ENCODE data around the gene CIPC. TPM values are rescaled to one million over a fixed set of nuclear protein-coding genes. Genes with fewer than 3 reads are reported as not detected.

The CIPC gene
- total and polyA plus RNA-seq, 4 donors = 6.4 to 32.0 (median 18.6) TPM

DNA sequence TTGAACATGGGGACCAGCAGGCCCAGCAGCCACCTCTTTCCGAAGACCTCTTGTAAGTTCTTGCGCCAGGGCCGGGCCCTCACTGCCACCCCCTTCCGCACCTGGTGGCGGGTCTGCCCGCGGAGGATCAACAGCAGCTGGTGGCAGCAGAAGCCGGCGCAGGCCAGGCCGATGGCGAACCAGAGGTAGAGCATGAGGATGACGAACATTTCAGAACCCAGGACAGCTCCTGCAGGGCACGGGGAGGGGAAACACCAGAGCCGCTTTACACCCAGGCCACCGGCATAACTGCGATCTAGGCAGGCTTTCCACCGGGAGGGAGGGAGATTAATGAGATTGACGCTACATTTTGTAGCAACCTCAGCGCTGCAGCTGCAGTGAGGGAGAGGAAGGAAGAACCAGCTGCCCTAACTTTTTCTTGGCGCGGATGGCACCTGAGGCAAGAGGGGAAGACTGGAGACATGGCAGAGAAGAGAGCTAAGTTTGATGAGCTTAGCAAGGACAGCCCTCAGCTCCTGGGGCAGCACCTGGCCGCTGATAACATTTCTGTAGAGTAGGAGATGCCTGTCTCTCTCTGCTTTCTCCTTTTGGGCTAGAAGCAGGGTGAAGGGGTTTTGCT is 35.8 kb downstream of the CIPC start:
- DNase-seq = peak; percentile 82 to 88 (median 85)
- ATAC-seq (ENCODE audit: insufficient read depth, low FRiP score) = no peak
- Histone ChIP-seq H3K36me3 (ENCODE audit: control insufficient read depth in 4 of 4, insufficient read depth in 4 of 4, low read length in 4 of 4) (no peaks in the 10 kb centered on the region), H3K9me3 (ENCODE audit: control insufficient read depth in 4 of 4, insufficient read depth in 3 of 4, low read length in 3 of 4) (peaks cover 0 to 14% (median 0%) of the 10 kb centered on the region in 4 donors), H3K27ac (ENCODE audit: low read depth in 1 of 2, low read length in 1 of 2) (no peak overlapping the region), H3K4me3 (no peak overlapping the region), H3K9ac (ENCODE audit: insufficient read depth in 1 of 2, low read length in 2 of 2) (no peak overlapping the region), H3K27me3 (ENCODE audit: control insufficient read depth in 3 of 3, insufficient read depth in 3 of 3, low read length in 2 of 3) (peaks cover 9 to 29% (median 24%) of the 10 kb centered on the region in 3 donors), H3K4me1 (ENCODE audit: control insufficient read depth in 5 of 5, insufficient read depth in 5 of 5, low read length in 5 of 5) (no peaks in the 10 kb centered on the region)
- TF ChIP-seq, protein P1, sequence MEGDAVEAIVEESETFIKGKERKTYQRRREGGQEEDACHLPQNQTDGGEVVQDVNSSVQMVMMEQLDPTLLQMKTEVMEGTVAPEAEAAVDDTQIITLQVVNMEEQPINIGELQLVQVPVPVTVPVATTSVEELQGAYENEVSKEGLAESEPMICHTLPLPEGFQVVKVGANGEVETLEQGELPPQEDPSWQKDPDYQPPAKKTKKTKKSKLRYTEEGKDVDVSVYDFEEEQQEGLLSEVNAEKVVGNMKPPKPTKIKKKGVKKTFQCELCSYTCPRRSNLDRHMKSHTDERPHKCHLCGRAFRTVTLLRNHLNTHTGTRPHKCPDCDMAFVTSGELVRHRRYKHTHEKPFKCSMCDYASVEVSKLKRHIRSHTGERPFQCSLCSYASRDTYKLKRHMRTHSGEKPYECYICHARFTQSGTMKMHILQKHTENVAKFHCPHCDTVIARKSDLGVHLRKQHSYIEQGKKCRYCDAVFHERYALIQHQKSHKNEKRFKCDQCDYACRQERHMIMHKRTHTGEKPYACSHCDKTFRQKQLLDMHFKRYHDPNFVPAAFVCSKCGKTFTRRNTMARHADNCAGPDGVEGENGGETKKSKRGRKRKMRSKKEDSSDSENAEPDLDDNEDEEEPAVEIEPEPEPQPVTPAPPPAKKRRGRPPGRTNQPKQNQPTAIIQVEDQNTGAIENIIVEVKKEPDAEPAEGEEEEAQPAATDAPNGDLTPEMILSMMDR (IDR thresholded peaks at IDR 0.05; ENCODE audit: control extremely low read depth, extremely low read depth) = no peak
- 9 to 11% methylated on average over 22 of the region's 22 CpGs for WGBS, 2 donors

DNA sequence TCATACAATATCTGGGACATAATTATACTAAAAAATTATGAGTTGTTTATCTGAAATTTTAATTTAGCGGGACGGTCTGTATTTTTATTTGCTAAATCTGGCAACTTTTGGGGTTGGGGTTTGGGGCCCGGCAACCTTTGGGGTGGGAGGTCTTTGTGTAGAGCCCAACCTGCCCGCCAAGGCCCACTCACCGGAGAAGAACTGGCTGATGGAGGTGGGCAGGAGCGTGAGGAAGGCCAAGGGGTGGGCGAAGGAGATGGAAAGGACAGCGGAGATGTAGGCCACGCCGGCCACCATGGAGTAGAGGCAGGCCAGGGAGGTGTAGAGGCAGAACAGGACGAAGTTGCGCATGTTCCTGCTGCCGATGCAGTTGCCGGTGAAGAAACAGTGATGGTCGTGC is 41.0 kb downstream of the CIPC start:
- peaks cover 10 to 68% (median 65%) of the 10 kb centered on the region in 3 donors for H3K27me3 ChIP-seq (ENCODE audit: control insufficient read depth in 3 of 3, insufficient read depth in 3 of 3, low read length in 2 of 3)
- no peak overlapping the region for H3K27ac ChIP-seq (ENCODE audit: low read depth in 1 of 2, low read length in 1 of 2)
- TF ChIP-seq, protein P1 (IDR thresholded peaks at IDR 0.05; ENCODE audit: control extremely low read depth, extremely low read depth) = no peak
- no peak overlapping the region for H3K4me3 ChIP-seq
- H3K36me3 ChIP-seq (ENCODE audit: control insufficient read depth in 4 of 4, insufficient read depth in 4 of 4, low read length in 4 of 4) = no peaks in the 10 kb centered on the region
- ATAC-seq (ENCODE audit: insufficient read depth, low FRiP score) (no peak), DNase-seq (no peak)
- no peak overlapping the region for H3K9ac ChIP-seq (ENCODE audit: insufficient read depth in 1 of 2, low read length in 2 of 2)
- WGBS, 2 donors = 81 to 84% methylated on average over 15 of the region's 15 CpGs
- peaks cover 0 to 2% (median 0%) of the 10 kb centered on the region in 4 donors for H3K9me3 ChIP-seq (ENCODE audit: control insufficient read depth in 4 of 4, insufficient read depth in 3 of 4, low read length in 3 of 4)
- peaks cover 0 to 15% (median 3%) of the 10 kb centered on the region in 5 donors for H3K4me1 ChIP-seq (ENCODE audit: control insufficient read depth in 5 of 5, insufficient read depth in 5 of 5, low read length in 5 of 5)

DNA sequence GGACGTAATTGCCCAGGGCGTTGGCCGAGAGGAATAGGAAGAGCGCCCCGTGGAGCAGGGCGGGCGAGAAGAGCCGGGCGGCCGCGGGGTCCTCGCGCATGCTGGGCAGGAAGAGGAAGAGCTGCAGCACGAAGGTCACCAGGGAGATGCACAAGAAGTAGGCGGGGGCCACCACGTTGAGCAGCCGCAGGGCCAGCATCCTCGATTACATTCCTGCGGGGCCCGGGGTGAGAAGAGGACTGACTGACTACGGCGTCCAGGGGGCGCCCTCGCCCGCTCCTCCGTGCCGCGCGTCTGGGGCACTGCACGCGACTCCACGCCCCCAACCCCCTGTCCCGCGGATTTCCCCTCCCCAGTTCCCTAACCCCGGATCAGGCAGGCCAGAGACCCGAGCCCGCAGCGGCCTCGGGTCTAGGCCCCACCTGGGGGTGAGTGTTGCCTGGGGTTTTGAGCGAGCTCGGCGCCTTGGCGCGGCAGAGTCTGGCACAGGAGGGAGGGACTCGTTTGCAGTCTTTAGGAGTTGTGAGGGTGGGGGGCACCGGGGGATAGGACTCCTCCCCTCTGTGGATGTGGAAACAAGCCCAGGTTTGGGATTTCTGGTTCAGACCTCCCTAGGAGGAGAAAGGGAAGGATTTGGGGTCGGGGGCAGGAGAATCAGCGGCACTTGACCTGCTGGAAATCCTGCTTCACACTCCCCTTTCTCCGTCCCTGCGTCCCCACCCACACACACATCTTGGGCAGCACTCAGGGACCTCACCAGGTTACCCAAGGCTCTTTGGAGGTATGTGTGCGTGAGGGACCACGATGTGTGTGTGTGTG is 41.7 kb downstream of the CIPC start:
- H3K27me3 ChIP-seq (ENCODE audit: control insufficient read depth in 3 of 3, insufficient read depth in 3 of 3, low read length in 2 of 3) = peaks cover 5 to 74% (median 67%) of the 10 kb centered on the region in 3 donors
- ATAC-seq (ENCODE audit: insufficient read depth, low FRiP score) (no peak), DNase-seq (peak; percentile 17 to 46 (median 21))
- H3K4me1 ChIP-seq (ENCODE audit: control insufficient read depth in 5 of 5, insufficient read depth in 5 of 5, low read length in 5 of 5) = peaks cover 0 to 15% (median 3%) of the 10 kb centered on the region in 5 donors
- WGBS, 2 donors = 2 to 3% methylated on average over 46 to 52 of the region's 52 CpGs
- H3K9ac ChIP-seq (ENCODE audit: insufficient read depth in 1 of 2, low read length in 2 of 2) = no peak overlapping the region
- H3K9me3 ChIP-seq (ENCODE audit: control insufficient read depth in 4 of 4, insufficient read depth in 3 of 4, low read length in 3 of 4) = no peaks in the 10 kb centered on the region
- no peak overlapping the region for H3K4me3 ChIP-seq
- H3K27ac ChIP-seq (ENCODE audit: low read depth in 1 of 2, low read length in 1 of 2) = no peak overlapping the region
- TF ChIP-seq, protein P1 (IDR thresholded peaks at IDR 0.05; ENCODE audit: control extremely low read depth, extremely low read depth) = no peak
- no peaks in the 10 kb centered on the region for H3K36me3 ChIP-seq (ENCODE audit: control insufficient read depth in 4 of 4, insufficient read depth in 4 of 4, low read length in 4 of 4)

Data from lung (tissue), 12 donors.